Ovary (tissue), 9 donors: ENCODE results near the gene PROM2. TPM values are rescaled to one million over a fixed set of nuclear protein-coding genes. Genes with fewer than 3 reads are reported as not detected.

ENCODE experiments used
- DNase-seq, 5 donors: peaks; one replicate each; pipeline ENCODE4 v3.0.0-alpha.2; 2019 to 2020
- H3K27ac ChIP-seq, 2 donors: fragments of 200-600 bp; one replicate each; pipeline versions ENCODE4 v1.5.1 to v1.8.0; 2019 to 2022
- H3K27me3 ChIP-seq: fragments of 200-600 bp; one replicate; pipeline ENCODE4 v1.8.0; 2022
- H3K36me3 ChIP-seq: fragments of 200-600 bp; sonication (generic); one replicate; pipeline ENCODE4 v1.5.1; 2019
- H3K4me1 ChIP-seq: one replicate; pipeline ENCODE4 v1.8.1; 2013; ENCODE audit warnings: mild to moderate bottlenecking, moderate library complexity; ENCODE audit not compliant: insufficient read depth
- H3K4me3 ChIP-seq: fragments of 200-600 bp; sonication (generic); one replicate; pipeline ENCODE4 v1.5.1; 2017
- H3K9me3 ChIP-seq, 2 donors: fragments of 200-600 bp in 1 of 2; sonication (generic) in 1 of 2; one replicate each; pipeline versions ENCODE4 v1.5.1 to v1.8.1; 2013 to 2019; ENCODE audit warnings: mild to moderate bottlenecking in 1 of 2, moderate library complexity in 1 of 2
- CTCF ChIP-seq, 3 donors: fragments of 450-650 bp in 2 of 3; fragments of 200-600 bp in 1 of 3; IDR thresholded peaks; one replicate each; pipeline versions ENCODE4 v1.5.1 to v1.8.0; 2016 to 2022; ENCODE audit warnings: antibody characterized with exemption in 3 of 3, mild to moderate bottlenecking in 1 of 3
- EP300 ChIP-seq: sonication (generic); formaldehyde crosslinking; IDR thresholded peaks from one replicate; pipeline ENCODE4 v1.6.1; 2017; ENCODE audit warnings: antibody characterized with exemption
- POLR2A ChIP-seq: fragments of 450-650 bp; IDR thresholded peaks from one replicate; pipeline ENCODE4 v1.6.1; 2017; ENCODE audit warnings: antibody characterized with exemption, mild to moderate bottlenecking, moderate library complexity
- WGBS, 3 donors: extraction: QIAGEN DNeasy Blood & Tissue Kit in 1 of 3; methylation state at CpG; one replicate each; pipeline versions ENCODE4 v1.1.5 to v1.1.7; 2013 to 2017; 5-methylcytosine and 5-hydroxymethylcytosine counted together
- intact Hi-C, 4 donors: fragments of 100-400 bp; cut with DNase I; formaldehyde crosslinking; loops; one replicate each; pipeline versions ENCODE4 v1.11.0 to v1.15.1; 2022 to 2023
- polyA plus RNA-seq, 2 donors: library from polyadenylated mRNA; stranded (reverse); fragments of 200-250 nt in 1 of 2; fragments of 350-450 nt in 1 of 2; fragmentation: Illumina TruSeq in 1 of 2; extraction: RNeasy Lipid Tissue Mini Kit (QIAGEN cat#74804) in 1 of 2; gene quantifications; one replicate each; pipeline ENCODE4 v1.2.3, GENCODE V29; 2013 to 2014
- total RNA-seq, 7 donors: library from RNA; depleted of rRNA in 2 of 7; stranded (reverse); fragments of >200 nt in 2 of 7; fragmentation: NEBNext Ultra II Directional in 3 of 7; extraction: Animal tissue kit (Norgen Biotek cat#: 25700) in 3 of 7; gene quantifications; one replicate each; pipeline versions ENCODE4 v1.1.0 to v1.2.4, GENCODE V29; 2016 to 2023
- donor health status: DM: no; HTN: no; CAD: no; lungs with moderate emphysema.
- donor health status: DM: no; HTN: no; CAD: no.
- donor health status: Bipolar disorder and iron deficiency.
- donor health status: DM: yes; HTN: yes; CAD: no.
- donor health status: DM: no; HTN: no; CAD: no.
- donor health status: DM: yes; HTN: yes; CAD: no.

Gene PROM2
- total and polyA plus RNA-seq, 9 donors = 0.37 to 5.1 (median 3.4) TPM

GRCh38 chr2:95258271-95258670, 16.0 kb upstream of the PROM2 start:
- no peaks in the 10 kb centered on the region for H3K4me1 ChIP-seq
- H3K4me3 ChIP-seq = no peak overlapping the region
- H3K27me3 ChIP-seq = no peaks in the 10 kb centered on the region
- H3K36me3 ChIP-seq = no peaks in the 10 kb centered on the region
- TF ChIP-seq POLR2A = no peak
- TF ChIP-seq EP300 = no peak
- TF ChIP-seq CTCF (IDR thresholded peaks at IDR 0.05) = no peak
- no peaks in the 10 kb centered on the region for H3K9me3 ChIP-seq
- WGBS, 3 donors = 60 to 69% (median 67%) methylated on average over 2 of the region's 2 CpGs
- no peak overlapping the region for H3K27ac ChIP-seq
- intact Hi-C loops = no loop called here
- DNase-seq = no peak

- 79 to 82% (median 81%) methylated on average over 8 of the region's 8 CpGs for WGBS, 3 donors
- H3K36me3 ChIP-seq = no peaks in the 10 kb centered on the region
- no peak overlapping the region for H3K27ac ChIP-seq
- H3K27me3 ChIP-seq = no peaks in the 10 kb centered on the region
- no peak overlapping the region for H3K4me3 ChIP-seq
- TF ChIP-seq EP300 = no peak
- TF ChIP-seq CTCF (IDR thresholded peaks at IDR 0.05) = no peak
- no peak for TF ChIP-seq POLR2A
- intact Hi-C loops = no loop called here
- H3K9me3 ChIP-seq = no peaks in the 10 kb centered on the region
- no peak for DNase-seq
- no peaks in the 10 kb centered on the region for H3K4me1 ChIP-seq
These were observed 13.9 kb upstream of the PROM2 start for GRCh38 chr2:95260028-95261023.

- Histone ChIP-seq H3K9me3 (no peaks in the 10 kb centered on the region), H3K27ac (no peak overlapping the region), H3K4me3 (no peak overlapping the region), H3K36me3 (no peaks in the 10 kb centered on the region), H3K4me1 (no peaks in the 10 kb centered on the region), H3K27me3 (no peaks in the 10 kb centered on the region)
- whole genome bisulfite sequencing, 3 donors = 61 to 66% (median 63%) methylated on average over 6 of the region's 6 CpGs
- intact Hi-C loops = no loop called here
- DNase-seq = no peak
- TF ChIP-seq EP300 (no peak), POLR2A (no peak), CTCF (IDR thresholded peaks at IDR 0.05) (no peak)
These were observed 12.6 kb upstream of the PROM2 start for GRCh38 chr2:95261602-95262001.

GRCh38 chr2:95262896-95263542, 11.2 kb upstream of the PROM2 start:
- no peak for TF ChIP-seq EP300
- TF ChIP-seq POLR2A = no peak
- TF ChIP-seq CTCF (IDR thresholded peaks at IDR 0.05) = no peak

More at GRCh38 chr2:95262896-95263542, 11.2 kb upstream of the PROM2 start:
- no peaks in the 10 kb centered on the region for H3K4me1 ChIP-seq
- H3K27ac ChIP-seq = no peak overlapping the region
- 66 to 77% (median 71%) methylated on average over 2 of the region's 2 CpGs for WGBS, 3 donors
- intact Hi-C loops = no loop called here
- H3K27me3 ChIP-seq = no peaks in the 10 kb centered on the region
- no peaks in the 10 kb centered on the region for H3K36me3 ChIP-seq
- no peaks in the 10 kb centered on the region for H3K9me3 ChIP-seq
- H3K4me3 ChIP-seq = no peak overlapping the region
- no peak for DNase-seq
